ENCODE measurements around the gene SUMO2. TPM values are rescaled to one million over a fixed set of nuclear protein-coding genes. Genes with fewer than 3 reads are reported as not detected.

Gene SUMO2
- total and polyA plus RNA-seq, 9 of the 15 experiments (the other 6 are each of a cell fraction or from before 2014, with no cell fraction given): 157 to 733 (median 419) TPM

DNA sequence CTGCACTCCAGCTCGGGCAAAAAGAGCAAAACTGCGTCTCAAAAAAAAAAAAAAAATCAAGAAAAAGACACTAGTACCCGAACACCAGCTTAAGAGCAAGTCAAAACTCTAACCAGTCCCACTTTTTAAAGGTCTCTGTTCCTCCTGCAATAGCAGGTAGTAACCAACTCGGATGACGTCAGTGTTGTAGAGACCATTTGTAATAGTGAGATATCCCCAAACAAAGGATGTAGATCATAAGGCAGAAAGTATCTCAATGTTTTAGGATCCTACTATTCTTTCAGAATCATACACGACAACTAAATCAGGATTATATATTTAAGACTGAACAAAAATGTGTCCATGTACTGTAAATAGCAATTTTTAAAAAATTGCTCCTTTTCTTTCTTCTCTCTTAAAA is 30.8 kb downstream of the SUMO2 start:
- H3K9me1 ChIP-seq (ENCODE audit: control insufficient read depth, insufficient read depth, low read length): no peaks in the 10 kb centered on the region
- peak overlapping the region; percentile 98 for H3K4me3 ChIP-seq
- H3K9ac ChIP-seq (ENCODE audit: insufficient read depth in 1 of 2, low read depth in 2 of 2, low read length in 2 of 2): peak overlapping the region in 1 of 2 experiments; percentile 94; a peak in 2 of 4 replicates
- no TSS peak for BruUV-seq (replicated peaks)
- H3K79me2 ChIP-seq (ENCODE audit: control insufficient read depth, insufficient read depth, low read length): peaks cover 79% of the 10 kb centered on the region
- DNase-seq (ENCODE audit: extremely low read depth in 1 of 4, low spot score in 3 of 4) (peak in 2 of 4 experiments; percentile 9 to 60), ATAC-seq (no peak), FAIRE-seq (no peak)
- H3K27ac ChIP-seq (ENCODE audit: extremely low read depth, low read depth, low read length): peak overlapping the region; percentile 94; the same call in 2 of the 3 replicates
- ChIA-PET CTCF (ENCODE audit: low intra/inter-chr PET ratio) (interaction anchor here (0.6 kb wide), 1 partner anchor 92 kb away, joined by 4 read pairs; no protein-coding TSS in a partner anchor), POLR2A (interaction anchor here (0.6 to 3.0 kb wide), 5 partner anchors 11 to 127 kb away, joined by 3 to 12 read pairs (median 4); no protein-coding TSS in a partner anchor)
- peaks cover 41% of the 10 kb centered on the region for H3K36me3 ChIP-seq (ENCODE audit: control insufficient read depth, insufficient read depth, low read length)
- H3K4me1 ChIP-seq (replicated peaks in 1 of 2; ENCODE audit: control insufficient read depth in 2 of 2, insufficient read depth in 2 of 2, low read length in 2 of 2): peaks cover 15 to 20% of the 10 kb centered on the region in 2 experiments
- peaks cover 11% of the 10 kb centered on the region; the same call in 1 of the 2 replicates for H4K20me1 ChIP-seq (replicated peaks; ENCODE audit: control insufficient read depth, insufficient read depth, low read length)
- no peaks in the 10 kb centered on the region for H3K9me3 ChIP-seq (replicated peaks; ENCODE audit: control insufficient read depth, insufficient read depth, low read depth, low read length)
- in situ Hi-C loops (cut with MboI) (no loop called here), intact Hi-C loops (cut with micrococcal nuclease) (loop anchor here (5.0 kb wide), 1 partner anchor 50 kb away; no protein-coding TSS in a partner anchor)
- peak overlapping the region; percentile 95 for H3K4me2 ChIP-seq (ENCODE audit: insufficient read depth, low read length)
- 21% methylated on average over 6 of the region's 6 CpGs for WGBS (ENCODE audit: insufficient coverage, low coverage, missing lambda C conversion rate)
- H3K27me3 ChIP-seq (ENCODE audit: control insufficient read depth in 2 of 2, insufficient read depth in 2 of 2, low read length in 2 of 2): no peaks in the 10 kb centered on the region
- no peak overlapping the region for H2AFZ ChIP-seq (ENCODE audit: low read depth, low read length)
- TF ChIP-seq L3MBTL2 (IDR thresholded peaks at IDR 0.05) (no peak), CREM (IDR thresholded peaks at IDR 0.05; ENCODE audit: low read depth) (peak; percentile 73), ATF7 (IDR thresholded peaks at IDR 0.05) (peak; percentile 97), MEF2A (IDR thresholded peaks at IDR 0.05; ENCODE audit: control insufficient read depth, low read depth, low read length) (no peak), SIN3A (IDR thresholded peaks at IDR 0.05; ENCODE audit: borderline replicate concordance in 2 of 2, control insufficient read depth in 1 of 2, low read depth in 2 of 2, low read length in 2 of 2) (no peak), SRSF1 (IDR thresholded peaks at IDR 0.05; ENCODE audit: low read depth, low read length) (no peak), TSC22D4 (tag; IDR thresholded peaks at IDR 0.05) (no peak), JUND (IDR thresholded peaks at IDR 0.05; ENCODE audit: borderline replicate concordance, low read depth, low read length) (peak; percentile 81), JUND (tag; IDR thresholded peaks at IDR 0.05; ENCODE audit: borderline replicate concordance, low read depth, low read length) (peak; percentile 69; the same call in 1 of the 3 replicates), TEAD4 (IDR thresholded peaks at IDR 0.05; ENCODE audit: low read length) (no peak), TEAD4 (CRISPR knock-in tag; IDR thresholded peaks at IDR 0.05; ENCODE audit: borderline replicate concordance) (no peak), NFYB (IDR thresholded peaks at IDR 0.05; ENCODE audit: extremely low read depth, insufficient read length) (no peak), CHD2 (IDR thresholded peaks at IDR 0.05; ENCODE audit: low read depth, low read length) (no peak), NELFE (IDR thresholded peaks at IDR 0.05; ENCODE audit: insufficient read depth, insufficient read length) (no peak), CEBPG (CRISPR knock-in tag; IDR thresholded peaks at IDR 0.05) (peak; percentile 58; the same call in 1 of the 2 replicates), CEBPG (tag; conservative IDR thresholded peaks at IDR 0.05 in 1 of 2, IDR thresholded peaks at IDR 0.05 in 1 of 2) (no peak), MTA3 (IDR thresholded peaks at IDR 0.05; ENCODE audit: borderline replicate concordance) (no peak), POLR3A (IDR thresholded peaks at IDR 0.05; ENCODE audit: borderline replicate concordance, extremely low read depth, insufficient read depth, insufficient read length) (no peak)
- TF ChIP-seq, protein P1, sequence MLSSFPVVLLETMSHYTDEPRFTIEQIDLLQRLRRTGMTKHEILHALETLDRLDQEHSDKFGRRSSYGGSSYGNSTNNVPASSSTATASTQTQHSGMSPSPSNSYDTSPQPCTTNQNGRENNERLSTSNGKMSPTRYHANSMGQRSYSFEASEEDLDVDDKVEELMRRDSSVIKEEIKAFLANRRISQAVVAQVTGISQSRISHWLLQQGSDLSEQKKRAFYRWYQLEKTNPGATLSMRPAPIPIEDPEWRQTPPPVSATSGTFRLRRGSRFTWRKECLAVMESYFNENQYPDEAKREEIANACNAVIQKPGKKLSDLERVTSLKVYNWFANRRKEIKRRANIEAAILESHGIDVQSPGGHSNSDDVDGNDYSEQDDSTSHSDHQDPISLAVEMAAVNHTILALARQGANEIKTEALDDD (IDR thresholded peaks at IDR 0.05): peak; percentile 65; the same call in 1 of the 2 replicates

Data from K562 (cell line).